A673 (cell line): ENCODE measurements around the gene CFAP97. TPM values are rescaled to one million over a fixed set of nuclear protein-coding genes. Genes with fewer than 3 reads are reported as not detected.

Experiments used
- BruUV-seq: library from RNA; stranded (reverse); fragments of 400-500 nt; replicated peaks from 2 replicates; lab custom pipeline; 2021; lab: Mats Ljungman, UMichigan
- CTCF ChIA-PET: fragments of 300-600 bp; sonication (Branson Sonifier 250); formaldehyde crosslinking; loops from one replicate; lab custom pipeline; 2022; ENCODE audit warnings: antibody characterized with exemption; lab: Charles Lee
- POLR2A ChIA-PET: fragments of 300-600 bp; sonication (Branson Sonifier 250); formaldehyde crosslinking; loops from one replicate; lab custom pipeline; 2022; ENCODE audit warnings: antibody characterized with exemption; ENCODE audit not compliant: low non-redundant PET; lab: Charles Lee
- DNase-seq: peaks from one replicate; pipeline ENCODE4 v3.0.0-alpha.2; 2015; ENCODE audit warnings: low spot score
- H3K27ac ChIP-seq: fragments of 200-600 bp; sonication (generic); 2 replicates; pipeline ENCODE4 v1.5.1; 2016; ENCODE audit warnings: mixed run types, low read depth, mild to moderate bottlenecking, mixed read lengths, antibody characterized with exemption, low read length; ENCODE audit not compliant: poor library complexity, severe bottlenecking
- H3K27me3 ChIP-seq: fragments of 200-600 bp; sonication (generic); replicated peaks from 2 replicates; pipeline ENCODE4 v1.6.1; 2017; ENCODE audit warnings: mixed run types, low read depth, mild to moderate bottlenecking, mixed read lengths, antibody characterized with exemption, low read length; ENCODE audit not compliant: insufficient read depth, poor library complexity
- H3K36me3 ChIP-seq: fragments of 200-600 bp; sonication (generic); 2 replicates; pipeline ENCODE4 v1.6.1; 2016; ENCODE audit warnings: mixed run types, mild to moderate bottlenecking, mixed read lengths, antibody characterized with exemption, low read length; ENCODE audit not compliant: insufficient read depth, poor library complexity, severe bottlenecking
- H3K4me1 ChIP-seq: fragments of 200-600 bp; sonication (generic); 2 replicates; pipeline ENCODE4 v1.6.1; 2017; ENCODE audit warnings: mixed run types, mild to moderate bottlenecking, mixed read lengths, antibody characterized with exemption, low read length; ENCODE audit not compliant: insufficient read depth, poor library complexity, severe bottlenecking
- H3K4me3 ChIP-seq: fragments of 200-600 bp; sonication (generic); 2 replicates; pipeline ENCODE4 v1.5.1; 2016; ENCODE audit warnings: low read depth, mixed run types, mild to moderate bottlenecking, mixed read lengths, low read length; ENCODE audit not compliant: poor library complexity, severe bottlenecking
- H3K9me3 ChIP-seq: fragments of 200-600 bp; sonication (generic); 2 replicates; pipeline ENCODE4 v1.6.1; 2016; ENCODE audit warnings: mixed run types, low read depth, mild to moderate bottlenecking, mixed read lengths, antibody characterized with exemption, low read length; ENCODE audit not compliant: poor library complexity, severe bottlenecking
- CTCF ChIP-seq: fragments of 300-800, 200-600 bp; sonication (generic); conservative IDR thresholded peaks from 2 replicates; pipeline ENCODE4 v1.5.1; 2017; ENCODE audit warnings: low read depth, mild to moderate bottlenecking, antibody characterized with exemption, low read length, moderate library complexity, mixed read lengths
- EZH2 ChIP-seq: fragments of 200-600 bp; sonication (generic); IDR thresholded peaks from 2 replicates; pipeline ENCODE4 v1.6.1; 2017; ENCODE audit warnings: borderline replicate concordance, low read depth, mild to moderate bottlenecking, mixed read lengths, antibody characterized with exemption, low read length; ENCODE audit not compliant: poor library complexity, severe bottlenecking
- intact Hi-C: fragments of 100-400 bp; cut with micrococcal nuclease; formaldehyde crosslinking; loops from one replicate; pipeline ENCODE4 v1.10.0; 2022; ENCODE audit not compliant: unreplicated experiment
- total RNA-seq: library from RNA; stranded (reverse); gene quantifications from 2 replicates; pipeline ENCODE4 v1.2.3, GENCODE V29; 2021

The CFAP97 gene
- total RNA-seq, 1 experiment from 2014 or later: 28.9 TPM

DNA sequence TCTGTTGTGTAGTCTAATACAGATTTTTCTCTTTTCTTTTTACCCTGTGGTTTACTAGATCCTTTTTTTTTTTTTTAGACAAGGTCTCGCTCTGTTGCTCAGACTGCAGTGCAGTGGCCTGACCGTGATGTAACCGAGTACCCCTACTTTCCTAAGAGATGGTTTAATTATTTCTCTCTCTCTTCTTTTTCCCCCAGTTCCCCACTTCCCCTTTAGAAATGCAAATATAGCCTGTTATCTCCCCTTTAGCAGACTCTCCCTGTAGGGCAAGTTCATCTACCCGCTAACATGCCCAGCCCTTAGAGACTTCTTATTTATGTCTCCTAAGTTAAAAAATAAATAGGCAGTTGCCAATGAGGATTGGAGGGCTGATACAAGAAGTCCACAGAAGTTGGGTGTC lies 10.1 kb upstream of the CFAP97 start:
- H3K36me3 ChIP-seq: no peaks in the 10 kb centered on the region
- peaks cover 32% of the 10 kb centered on the region for H3K4me1 ChIP-seq
- intact Hi-C loops: no loop called here
- POLR2A ChIA-PET: no interaction called here
- no peak for TF ChIP-seq CTCF
- TF ChIP-seq EZH2: no peak
- CTCF ChIA-PET: no interaction called here
- H3K27ac ChIP-seq: no peak overlapping the region
- H3K9me3 ChIP-seq: no peaks in the 10 kb centered on the region
- H3K27me3 ChIP-seq: peaks cover 17% of the 10 kb centered on the region
- no TSS peak for BruUV-seq
- no peak for DNase-seq
- no peak overlapping the region for H3K4me3 ChIP-seq

DNA sequence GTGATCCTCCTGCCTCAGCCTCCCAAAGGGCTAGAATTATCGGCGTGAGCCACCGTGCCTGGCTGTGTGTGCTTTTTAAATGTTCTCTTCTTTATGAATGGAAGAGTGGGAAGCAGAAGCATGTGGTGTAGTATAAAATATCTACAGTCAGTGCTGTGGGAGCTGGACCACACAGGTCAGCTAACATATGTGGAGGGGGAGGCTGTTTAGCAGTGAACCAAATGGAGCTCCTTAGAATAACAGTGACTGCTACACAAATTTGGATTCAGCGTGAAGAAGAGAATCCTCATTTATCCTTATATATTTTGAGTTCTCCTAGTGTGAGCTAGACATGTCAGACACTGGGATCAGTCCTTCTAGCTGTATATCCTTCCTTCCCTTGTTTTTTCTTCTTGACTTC lies 8.8 kb upstream of the CFAP97 start:
- CTCF ChIA-PET: no interaction called here

DNA sequence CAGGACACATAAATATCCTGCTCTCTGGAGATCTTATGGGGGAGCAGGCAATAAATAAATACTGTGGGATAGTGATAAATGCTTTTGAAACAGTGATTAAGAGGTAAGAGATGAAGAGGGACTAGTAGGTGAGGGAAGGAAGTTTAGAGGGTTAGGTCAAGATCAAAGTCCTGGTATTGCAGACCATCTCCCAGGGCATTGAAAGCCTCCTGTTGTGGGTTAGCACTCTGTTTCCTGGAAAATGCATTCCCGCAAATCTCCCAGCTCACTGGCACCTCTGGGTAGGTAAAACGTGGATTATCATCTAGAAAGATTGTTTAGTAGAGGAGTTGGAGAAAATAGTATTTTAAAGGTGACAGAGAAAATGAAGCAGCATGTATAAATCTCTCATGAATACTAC lies 7.8 kb upstream of the CFAP97 start:
- Histone ChIP-seq H3K9me3 (no peaks in the 10 kb centered on the region), H3K4me1 (peaks cover 22% of the 10 kb centered on the region), H3K27ac (no peak overlapping the region), H3K27me3 (peaks cover 17% of the 10 kb centered on the region), H3K4me3 (no peak overlapping the region), H3K36me3 (no peaks in the 10 kb centered on the region)
- DNase-seq: no peak
- intact Hi-C loops: loop anchor here (2.0 kb wide), 1 partner anchor 169 kb away; no protein-coding TSS in a partner anchor
- CTCF ChIA-PET: no interaction called here
- no TSS peak for BruUV-seq
- no peak for TF ChIP-seq CTCF
- no peak for TF ChIP-seq EZH2
- POLR2A ChIA-PET: no interaction called here

More for the DNA sequence above, 8.8 kb upstream of the CFAP97 start:
- intact Hi-C loops: no loop called here
- Histone ChIP-seq H3K27ac (no peak overlapping the region), H3K36me3 (no peaks in the 10 kb centered on the region), H3K9me3 (no peaks in the 10 kb centered on the region), H3K4me3 (no peak overlapping the region), H3K27me3 (peaks cover 17% of the 10 kb centered on the region), H3K4me1 (peaks cover 31% of the 10 kb centered on the region)
- BruUV-seq: no TSS peak
- DNase-seq: no peak
- POLR2A ChIA-PET: no interaction called here
- TF ChIP-seq EZH2 (no peak), CTCF (no peak)
